IPS-15b (cell line): ENCODE measurements around the gene PSMG4.

Source experiments
- H3K27me3 ChIP-seq: one replicate; pipeline ENCODE4 v1.6.1; 2013; ENCODE audit warnings: low read length; ENCODE audit not compliant: control insufficient read depth, insufficient read depth
- H3K36me3 ChIP-seq: one replicate; pipeline ENCODE4 v1.6.1; 2013; ENCODE audit warnings: low read length; ENCODE audit not compliant: control insufficient read depth, insufficient read depth
- H3K4me1 ChIP-seq: one replicate; pipeline ENCODE4 v1.6.1; 2013; ENCODE audit warnings: mild to moderate bottlenecking, low read length; ENCODE audit not compliant: control insufficient read depth, insufficient read depth
- H3K4me3 ChIP-seq: one replicate; pipeline ENCODE4 v1.5.1; 2013; ENCODE audit warnings: low read depth, low read length
- H3K9ac ChIP-seq: one replicate; pipeline ENCODE4 v1.6.1; 2013; ENCODE audit warnings: low read depth, mild to moderate bottlenecking, low read length
- H3K9me3 ChIP-seq: one replicate; pipeline ENCODE4 v1.6.1; 2013; ENCODE audit warnings: mild to moderate bottlenecking, low read length; ENCODE audit not compliant: control insufficient read depth, insufficient read depth

Gene PSMG4

DNA sequence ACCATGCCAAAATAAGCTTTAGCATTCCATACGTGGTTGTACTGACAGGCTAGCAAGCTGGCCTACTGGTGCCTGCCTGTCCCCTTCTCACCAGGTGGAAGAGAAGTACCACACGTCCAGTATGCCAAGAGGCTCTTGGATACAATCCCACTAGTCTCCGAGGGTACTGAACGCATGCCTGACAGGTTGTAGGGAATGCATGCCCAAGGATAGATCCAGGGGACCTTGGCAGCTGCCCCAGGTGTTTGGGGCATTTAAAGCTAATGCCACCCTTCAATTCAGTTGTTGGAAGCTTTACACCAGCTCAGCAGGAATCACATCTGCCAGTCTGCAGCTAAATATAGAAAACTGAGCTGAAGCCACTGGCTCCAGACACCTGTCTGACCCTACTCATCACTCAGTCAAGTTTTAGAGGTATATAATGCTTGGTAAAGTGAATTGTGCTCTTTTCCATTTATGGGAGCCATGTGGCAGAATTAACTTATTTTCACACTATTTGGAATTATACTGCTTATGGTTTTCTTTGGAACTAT, 36.2 kb upstream of the PSMG4 start:
- peaks cover 15% of the 10 kb centered on the region for H3K36me3 ChIP-seq
- no peak overlapping the region for H3K9ac ChIP-seq
- peaks cover 5% of the 10 kb centered on the region for H3K4me1 ChIP-seq
- H3K9me3 ChIP-seq: no peaks in the 10 kb centered on the region
- no peaks in the 10 kb centered on the region for H3K27me3 ChIP-seq
- no peak overlapping the region for H3K4me3 ChIP-seq

DNA sequence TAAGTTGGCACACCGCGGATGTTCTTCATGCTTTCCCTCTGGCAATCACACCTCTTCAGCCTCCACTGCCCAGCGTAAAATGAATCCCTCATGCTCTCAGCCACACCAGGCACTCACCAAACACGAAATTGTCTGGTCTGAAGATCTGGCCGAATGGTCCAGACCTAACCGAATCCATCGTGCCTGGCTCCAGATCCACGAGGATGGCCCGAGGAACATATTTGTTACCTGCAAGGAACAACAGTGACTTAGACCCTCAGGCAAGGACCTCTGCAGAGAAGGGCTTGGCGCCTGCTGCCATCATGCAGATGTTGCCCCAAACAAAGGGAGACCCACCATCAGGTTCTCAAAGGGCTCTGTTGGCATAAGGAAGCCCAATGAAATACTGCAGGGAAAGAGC, 32.7 kb upstream of the PSMG4 start:
- Histone ChIP-seq H3K9me3 (no peaks in the 10 kb centered on the region), H3K9ac (no peak overlapping the region), H3K4me1 (peaks cover 7% of the 10 kb centered on the region), H3K36me3 (peaks cover 15% of the 10 kb centered on the region), H3K4me3 (peak overlapping the region; percentile 73), H3K27me3 (peaks cover 20% of the 10 kb centered on the region)

GRCh38 chr6:3226481-3227362, 32.0 kb upstream of the PSMG4 start:
- no peaks in the 10 kb centered on the region for H3K9me3 ChIP-seq
- peak overlapping the region; percentile 94 for H3K9ac ChIP-seq
- peaks cover 15% of the 10 kb centered on the region for H3K36me3 ChIP-seq
- H3K4me1 ChIP-seq: peaks cover 4% of the 10 kb centered on the region
- H3K27me3 ChIP-seq: peaks cover 20% of the 10 kb centered on the region
- H3K4me3 ChIP-seq: peak overlapping the region; percentile 73

DNA sequence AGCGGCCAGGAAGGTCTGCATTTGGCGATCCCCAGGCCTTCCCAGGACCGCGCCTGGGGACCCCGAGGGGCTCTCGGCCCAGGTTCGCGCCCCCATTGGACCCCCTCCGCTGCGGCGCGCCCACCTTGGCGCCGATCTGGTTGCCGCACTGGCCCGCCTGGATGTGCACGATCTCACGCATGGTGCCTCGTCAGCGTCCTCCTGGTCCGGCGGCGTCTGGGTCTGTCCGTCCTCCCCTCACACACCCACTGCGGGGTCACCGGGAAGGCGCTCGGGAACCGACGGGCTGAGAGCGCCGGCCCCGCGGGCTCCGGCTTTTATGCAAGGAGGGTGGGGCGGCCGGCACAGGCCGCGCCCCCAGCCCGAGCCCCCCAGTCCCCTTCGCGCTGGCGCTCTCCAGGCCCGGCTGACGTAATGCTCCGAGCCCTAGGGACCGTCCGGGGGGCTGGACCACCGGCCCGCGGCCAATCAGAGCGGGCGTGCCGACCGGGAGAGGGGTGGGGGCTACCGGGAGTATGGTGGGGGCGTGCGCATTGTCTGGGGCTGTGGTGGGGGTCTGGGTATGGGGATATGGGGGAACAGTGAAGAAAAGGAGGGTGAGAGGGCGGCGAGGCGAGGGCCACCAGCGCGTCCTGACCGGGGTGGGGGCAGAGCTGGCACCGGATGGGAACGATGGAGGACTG, 31.2 kb upstream of the PSMG4 start, which contains the start of gene TUBB2B:
Gene TUBB2B (minus strand): TSS at position 291 of the 683 bp plus-strand sequence. CDS start 110 bp downstream, at position 181.
- Histone ChIP-seq H3K9me3 (no peaks in the 10 kb centered on the region), H3K4me1 (peaks cover 4% of the 10 kb centered on the region), H3K27me3 (peaks cover 24% of the 10 kb centered on the region), H3K9ac (peak within 1 kb of the TSS; percentile 94), H3K36me3 (peaks cover 15% of the 10 kb centered on the region), H3K4me3 (peak within 1 kb of the TSS; percentile 91)

DNA sequence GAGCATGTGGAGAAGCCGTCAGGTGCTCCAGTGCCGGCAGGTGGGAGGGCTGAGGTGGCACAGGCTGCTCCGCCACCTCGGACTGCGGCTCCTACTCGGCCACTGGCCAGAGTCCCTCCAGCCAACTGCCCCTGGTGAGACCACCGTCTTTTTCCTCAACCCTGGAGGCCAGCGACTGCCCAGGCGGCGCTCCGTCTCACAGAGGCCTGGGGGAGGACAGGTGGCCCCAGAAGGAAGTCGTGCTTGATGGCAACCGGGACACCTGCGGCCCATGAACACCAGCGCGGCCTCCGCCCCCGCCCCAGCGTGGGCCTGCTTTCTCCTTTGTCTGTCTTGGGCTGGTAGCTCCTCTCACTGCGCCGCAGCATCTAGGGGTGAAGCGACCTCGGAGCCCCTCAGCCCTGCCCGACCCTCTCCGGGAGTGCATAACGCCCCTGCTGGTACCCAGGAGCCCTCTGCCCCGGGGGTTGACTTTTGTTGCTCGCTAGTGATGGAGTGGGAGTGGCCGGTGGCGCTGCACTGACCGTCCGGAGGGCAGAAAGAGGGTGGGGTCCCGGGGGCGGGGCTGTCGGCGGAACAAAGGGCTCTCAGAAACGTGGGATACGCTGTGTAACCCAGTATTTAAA, 30.6 kb upstream of the PSMG4 start:
- Histone ChIP-seq H3K4me1 (peaks cover 4% of the 10 kb centered on the region), H3K36me3 (peaks cover 15% of the 10 kb centered on the region), H3K9ac (peak overlapping the region; percentile 54), H3K27me3 (peaks cover 28% of the 10 kb centered on the region), H3K4me3 (peak overlapping the region; percentile 91), H3K9me3 (no peaks in the 10 kb centered on the region)

GRCh38 chr6:3228771-3229565, 29.8 kb upstream of the PSMG4 start:
- H3K4me3 ChIP-seq: peak overlapping the region; percentile 58
- H3K27me3 ChIP-seq: peaks cover 32% of the 10 kb centered on the region
- H3K9me3 ChIP-seq: no peaks in the 10 kb centered on the region
- H3K4me1 ChIP-seq: peaks cover 4% of the 10 kb centered on the region
- H3K9ac ChIP-seq: no peak overlapping the region
- H3K36me3 ChIP-seq: peaks cover 15% of the 10 kb centered on the region

GRCh38 chr6:3229566-3230178, 29.1 kb upstream of the PSMG4 start:
- Histone ChIP-seq H3K27me3 (peaks cover 32% of the 10 kb centered on the region), H3K4me3 (peak overlapping the region; percentile 58), H3K9ac (no peak overlapping the region), H3K36me3 (peaks cover 12% of the 10 kb centered on the region), H3K4me1 (peaks cover 4% of the 10 kb centered on the region), H3K9me3 (no peaks in the 10 kb centered on the region)

- H3K9me3 ChIP-seq: no peaks in the 10 kb centered on the region
- no peak overlapping the region for H3K9ac ChIP-seq
- H3K4me3 ChIP-seq: peak overlapping the region; percentile 14
- peaks cover 32% of the 10 kb centered on the region for H3K27me3 ChIP-seq
- peaks cover 12% of the 10 kb centered on the region for H3K36me3 ChIP-seq
- peaks cover 4% of the 10 kb centered on the region for H3K4me1 ChIP-seq
Measured at GRCh38 chr6:3230256-3230882, 28.4 kb upstream of the PSMG4 start.

DNA sequence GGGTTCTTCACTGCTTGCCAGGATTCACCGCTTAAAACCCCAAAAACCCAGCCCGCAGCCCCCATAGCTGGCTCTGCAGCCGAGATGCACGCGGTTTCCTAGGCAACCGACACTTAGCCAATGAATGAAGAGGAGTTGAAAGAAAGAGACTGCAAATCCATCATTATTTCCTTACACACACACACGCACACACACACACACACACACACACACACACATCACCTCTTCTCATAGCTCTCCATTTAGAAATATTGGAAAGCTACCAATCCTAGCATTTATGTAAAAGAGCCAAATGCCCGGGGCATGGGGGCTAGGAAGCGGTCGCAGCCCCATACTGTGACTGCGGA, 27.9 kb upstream of the PSMG4 start:
- peaks cover 8% of the 10 kb centered on the region for H3K36me3 ChIP-seq
- peak overlapping the region; percentile 93 for H3K4me3 ChIP-seq
- peaks cover 4% of the 10 kb centered on the region for H3K4me1 ChIP-seq
- H3K9me3 ChIP-seq: no peaks in the 10 kb centered on the region
- H3K9ac ChIP-seq: no peak overlapping the region
- peaks cover 32% of the 10 kb centered on the region for H3K27me3 ChIP-seq

- Histone ChIP-seq H3K9ac (peak overlapping the region; percentile 42), H3K27me3 (peaks cover 32% of the 10 kb centered on the region), H3K36me3 (peaks cover 5% of the 10 kb centered on the region), H3K9me3 (no peaks in the 10 kb centered on the region), H3K4me3 (peak overlapping the region; percentile 93), H3K4me1 (peaks cover 4% of the 10 kb centered on the region)
Measured at GRCh38 chr6:3231247-3232016, 27.3 kb upstream of the PSMG4 start.
